ENCODE data around the gene UPF1.

UPF1 gene

DNA sequence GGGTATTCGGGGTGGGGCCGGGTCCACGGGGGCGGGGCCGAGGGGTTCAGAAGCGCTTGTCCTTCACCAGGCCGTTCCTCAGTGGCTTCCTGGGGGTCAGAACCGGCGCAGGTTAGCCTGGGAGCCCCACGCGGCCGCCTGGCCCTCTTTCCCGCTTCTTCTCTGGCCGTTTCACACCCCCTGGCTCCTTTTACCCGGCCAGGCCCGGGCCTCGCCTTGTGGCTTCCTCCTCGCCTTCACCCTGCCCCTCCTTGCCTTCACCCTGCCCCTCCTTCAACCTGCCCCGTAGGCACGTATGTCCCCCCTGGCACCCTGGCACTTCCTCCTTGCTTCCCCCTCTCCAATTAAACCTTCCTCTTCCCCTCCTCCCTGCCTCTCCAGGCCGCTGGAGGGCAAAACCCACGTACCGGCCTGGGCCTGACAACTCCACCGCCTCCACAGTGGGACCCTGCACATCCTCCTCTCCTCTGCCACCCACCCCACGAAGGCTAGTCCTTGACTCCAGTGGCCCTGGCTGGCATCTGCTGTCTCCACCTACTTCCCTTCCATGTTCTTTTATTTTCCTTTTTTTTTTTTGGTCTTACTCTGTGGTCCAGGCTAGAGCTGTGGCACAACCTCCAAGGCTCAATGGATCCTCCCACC, 38.9 kb downstream of the UPF1 start:
- Histone ChIP-seq H3K9ac (ENCODE audit: low read length) (no peak overlapping the region), H3K4me3 (ENCODE audit: low read depth in 1 of 2, low read length in 2 of 2) (no peak overlapping the region), H3K9me3 (ENCODE audit: low read length) (no peaks in the 10 kb centered on the region), H3K36me3 (ENCODE audit: insufficient read depth, low read length) (peaks cover 23% of the 10 kb centered on the region), H3K27ac (ENCODE audit: low read depth, low read length) (no peak overlapping the region), H3K4me1 (ENCODE audit: insufficient read depth, low read length) (no peaks in the 10 kb centered on the region), H3K27me3 (ENCODE audit: control insufficient read depth in 1 of 2, insufficient read depth in 2 of 2, low read length in 2 of 2) (peaks cover 0 to 12% of the 10 kb centered on the region in 2 donors)

GRCh38 chr19:18871543-18871942, 39.8 kb downstream of the UPF1 start:
- Histone ChIP-seq H3K9me3 (ENCODE audit: low read length) (no peaks in the 10 kb centered on the region), H3K9ac (ENCODE audit: low read length) (no peak overlapping the region), H3K4me1 (ENCODE audit: insufficient read depth, low read length) (no peaks in the 10 kb centered on the region), H3K36me3 (ENCODE audit: insufficient read depth, low read length) (peaks cover 15% of the 10 kb centered on the region), H3K27me3 (ENCODE audit: control insufficient read depth in 1 of 2, insufficient read depth in 2 of 2, low read length in 2 of 2) (peaks cover 0 to 12% of the 10 kb centered on the region in 2 donors), H3K4me3 (ENCODE audit: low read depth in 1 of 2, low read length in 2 of 2) (no peak overlapping the region), H3K27ac (ENCODE audit: low read depth, low read length) (no peak overlapping the region)

- Histone ChIP-seq H3K27ac (ENCODE audit: low read depth, low read length) (no peak overlapping the region), H3K27me3 (ENCODE audit: control insufficient read depth in 1 of 2, insufficient read depth in 2 of 2, low read length in 2 of 2) (peaks cover 0 to 2% of the 10 kb centered on the region in 2 donors), H3K4me1 (ENCODE audit: insufficient read depth, low read length) (no peaks in the 10 kb centered on the region), H3K9me3 (ENCODE audit: low read length) (no peaks in the 10 kb centered on the region), H3K9ac (ENCODE audit: low read length) (no peak overlapping the region), H3K4me3 (ENCODE audit: low read depth in 1 of 2, low read length in 2 of 2) (no peak overlapping the region), H3K36me3 (ENCODE audit: insufficient read depth, low read length) (no peaks in the 10 kb centered on the region)
These were observed 44.0 kb downstream of the UPF1 start for GRCh38 chr19:18875726-18876125.

DNA sequence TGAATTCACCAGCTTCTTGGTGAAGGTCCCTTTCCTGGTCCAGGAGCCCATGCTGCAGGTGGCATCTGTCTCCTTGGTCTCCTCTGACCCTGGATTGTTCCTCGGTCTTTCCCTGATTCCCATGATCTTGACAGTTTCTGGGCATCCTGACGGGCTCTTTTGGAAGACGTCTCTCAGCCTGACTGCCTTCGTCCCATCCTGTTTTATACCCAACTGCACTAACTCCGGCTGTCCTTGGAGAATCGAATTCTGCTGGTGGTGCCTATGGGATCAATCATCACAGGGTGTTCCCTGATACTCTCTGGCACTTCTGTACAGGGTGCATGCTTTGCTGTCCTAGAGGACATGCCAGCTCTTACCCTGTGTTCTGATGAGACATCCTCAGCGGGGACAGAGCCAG, 45.1 kb downstream of the UPF1 start:
- H3K36me3 ChIP-seq (ENCODE audit: insufficient read depth, low read length): no peaks in the 10 kb centered on the region
- H3K9me3 ChIP-seq (ENCODE audit: low read length): no peaks in the 10 kb centered on the region
- no peak overlapping the region for H3K4me3 ChIP-seq (ENCODE audit: low read depth in 1 of 2, low read length in 2 of 2)
- no peaks in the 10 kb centered on the region for H3K27me3 ChIP-seq (ENCODE audit: control insufficient read depth in 1 of 2, insufficient read depth in 2 of 2, low read length in 2 of 2)
- H3K4me1 ChIP-seq (ENCODE audit: insufficient read depth, low read length): no peaks in the 10 kb centered on the region
- H3K9ac ChIP-seq (ENCODE audit: low read length): no peak overlapping the region
- H3K27ac ChIP-seq (ENCODE audit: low read depth, low read length): no peak overlapping the region

DNA sequence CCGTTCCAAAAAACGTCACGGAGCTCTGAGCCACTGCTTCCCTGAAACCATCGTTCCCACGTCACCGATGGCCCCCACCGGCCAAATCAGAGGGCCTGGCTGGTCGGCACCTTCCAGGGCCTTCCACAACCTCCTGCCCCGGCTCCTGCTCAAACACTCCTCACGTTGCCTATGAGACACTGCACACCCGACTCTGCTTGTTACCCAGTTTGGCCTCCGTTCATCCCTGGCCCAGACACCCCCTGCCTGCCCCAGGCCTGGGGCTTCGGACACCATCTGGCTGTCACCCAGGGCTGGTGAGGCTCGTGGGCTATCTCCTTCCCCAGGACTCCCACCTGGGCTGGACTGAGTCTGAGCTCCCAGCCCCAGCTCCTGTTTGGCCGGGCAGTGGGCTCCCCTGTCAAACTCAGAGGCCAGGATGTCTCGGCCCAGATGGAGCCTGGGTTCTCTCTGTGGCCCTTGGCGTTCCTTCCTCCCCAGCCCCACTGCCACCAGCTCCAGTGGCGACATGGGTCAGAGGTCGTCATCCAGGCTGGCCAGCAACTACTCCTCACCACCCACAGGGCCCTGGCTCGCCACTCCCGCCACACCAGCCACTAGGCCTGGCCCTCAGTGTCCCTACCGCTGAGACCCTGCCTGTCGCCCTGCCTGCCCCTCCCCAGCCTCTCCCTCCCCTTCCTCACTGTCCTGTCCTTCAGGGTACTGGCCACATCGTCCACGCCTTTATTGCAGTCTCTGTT, 46.5 kb downstream of the UPF1 start:
- Histone ChIP-seq H3K4me3 (ENCODE audit: low read depth in 1 of 2, low read length in 2 of 2) (no peak overlapping the region), H3K4me1 (ENCODE audit: insufficient read depth, low read length) (no peaks in the 10 kb centered on the region), H3K9me3 (ENCODE audit: low read length) (no peaks in the 10 kb centered on the region), H3K27me3 (ENCODE audit: control insufficient read depth in 1 of 2, insufficient read depth in 2 of 2, low read length in 2 of 2) (no peaks in the 10 kb centered on the region), H3K36me3 (ENCODE audit: insufficient read depth, low read length) (no peaks in the 10 kb centered on the region), H3K27ac (ENCODE audit: low read depth, low read length) (no peak overlapping the region), H3K9ac (ENCODE audit: low read length) (no peak overlapping the region)

DNA sequence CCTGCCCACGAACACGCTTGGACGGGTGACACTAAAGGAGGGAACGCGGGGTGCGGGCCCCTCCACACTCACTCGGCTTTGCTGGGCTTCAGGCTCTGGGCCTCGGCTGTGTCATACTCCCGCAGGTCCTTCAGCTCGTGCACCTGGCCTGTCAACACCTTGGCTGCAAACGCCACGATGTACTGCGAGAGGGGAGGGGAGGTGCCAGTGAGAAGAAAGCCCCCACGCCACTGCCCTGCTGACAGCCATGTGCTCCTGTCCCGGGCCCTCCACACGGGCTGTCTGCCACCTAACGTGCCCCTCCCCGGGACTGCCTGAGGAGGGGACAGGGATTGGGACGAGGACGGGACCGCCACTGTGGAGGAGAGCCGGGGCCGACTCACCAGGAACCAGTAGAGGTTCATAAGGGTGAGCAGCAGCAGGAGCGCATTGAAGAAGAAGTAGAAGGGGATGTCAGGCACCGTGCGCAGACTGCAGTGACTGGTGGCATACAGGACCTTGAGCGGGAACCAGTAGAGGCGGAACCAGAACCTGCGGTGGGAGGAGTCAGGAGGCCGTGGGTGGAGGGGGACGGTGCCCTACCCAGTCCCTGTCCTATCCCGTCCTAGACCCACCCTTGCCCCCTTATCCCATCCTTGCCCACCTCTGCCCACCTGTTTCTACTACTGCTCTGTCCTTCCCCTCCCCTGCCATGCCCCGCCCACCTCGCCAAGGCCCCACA, 47.3 kb downstream of the UPF1 start:
- Histone ChIP-seq H3K27ac (ENCODE audit: low read depth, low read length) (no peak overlapping the region), H3K4me1 (ENCODE audit: insufficient read depth, low read length) (no peaks in the 10 kb centered on the region), H3K27me3 (ENCODE audit: control insufficient read depth in 1 of 2, insufficient read depth in 2 of 2, low read length in 2 of 2) (no peaks in the 10 kb centered on the region), H3K9ac (ENCODE audit: low read length) (no peak overlapping the region), H3K36me3 (ENCODE audit: insufficient read depth, low read length) (no peaks in the 10 kb centered on the region), H3K9me3 (ENCODE audit: low read length) (no peaks in the 10 kb centered on the region), H3K4me3 (ENCODE audit: low read depth in 1 of 2, low read length in 2 of 2) (no peak overlapping the region)

DNA sequence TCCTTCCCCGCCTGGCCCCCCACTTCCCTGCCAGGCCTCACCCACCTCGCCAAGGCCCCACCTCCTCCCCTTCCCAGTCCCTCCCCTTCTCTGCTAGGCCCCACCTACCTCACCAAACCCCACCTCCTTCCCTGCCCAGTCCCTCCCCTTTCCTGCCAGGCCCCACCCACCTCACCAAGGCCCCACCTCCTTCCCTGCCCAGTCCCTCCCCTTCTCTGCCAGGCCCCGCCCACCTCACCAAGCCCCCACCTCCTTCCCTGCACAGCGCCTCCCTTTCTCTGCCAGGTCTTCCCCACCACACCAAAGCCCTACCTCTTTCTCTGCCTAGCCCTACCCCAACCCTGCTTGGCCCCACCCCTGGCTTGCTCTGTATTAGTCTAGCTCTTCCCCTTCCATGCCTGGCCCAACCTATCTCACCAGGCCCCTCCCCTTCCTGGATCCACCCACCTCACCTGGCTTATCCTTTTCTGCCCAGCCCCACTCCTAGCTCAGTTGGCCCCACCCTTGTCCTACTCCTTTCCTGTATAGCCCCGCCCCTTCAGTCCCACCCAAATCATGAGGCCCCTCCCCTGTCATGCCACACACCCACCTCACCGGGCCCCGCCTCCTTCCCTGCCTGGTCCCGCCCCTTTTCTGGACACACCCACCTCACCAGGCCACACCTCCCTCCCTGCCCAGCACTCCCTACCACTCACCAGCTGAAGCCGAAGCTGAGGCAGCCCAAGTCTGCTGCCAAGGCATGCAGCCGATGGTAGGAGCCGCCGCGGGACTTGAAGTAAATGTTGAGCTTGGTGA, 48.0 kb downstream of the UPF1 start:
- no peak overlapping the region for H3K27ac ChIP-seq (ENCODE audit: low read depth, low read length)
- no peak overlapping the region for H3K4me3 ChIP-seq (ENCODE audit: low read depth in 1 of 2, low read length in 2 of 2)
- H3K9me3 ChIP-seq (ENCODE audit: low read length): no peaks in the 10 kb centered on the region
- H3K4me1 ChIP-seq (ENCODE audit: insufficient read depth, low read length): no peaks in the 10 kb centered on the region
- no peak overlapping the region for H3K9ac ChIP-seq (ENCODE audit: low read length)
- H3K36me3 ChIP-seq (ENCODE audit: insufficient read depth, low read length): no peaks in the 10 kb centered on the region
- no peaks in the 10 kb centered on the region for H3K27me3 ChIP-seq (ENCODE audit: control insufficient read depth in 1 of 2, insufficient read depth in 2 of 2, low read length in 2 of 2)

DNA sequence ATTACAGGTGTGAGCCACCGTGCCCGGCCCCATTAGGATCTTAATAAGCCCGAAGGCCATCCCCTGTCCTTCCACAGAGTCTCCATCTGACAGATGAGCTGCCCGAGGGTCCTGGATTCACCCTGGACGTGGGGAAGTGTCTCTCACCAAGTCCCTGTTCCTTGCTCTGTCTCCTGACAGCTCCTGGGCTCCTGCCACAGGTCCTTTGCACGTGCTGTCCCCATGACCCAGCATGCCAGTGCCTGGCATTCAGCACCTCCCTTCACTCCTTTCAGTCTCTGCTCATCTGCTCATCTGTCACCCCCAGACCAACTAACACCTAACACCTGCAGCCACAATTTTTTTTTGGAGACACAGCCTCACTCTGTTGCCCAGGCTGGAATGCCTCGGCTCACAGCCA, 49.7 kb downstream of the UPF1 start:
- no peaks in the 10 kb centered on the region for H3K27me3 ChIP-seq (ENCODE audit: control insufficient read depth in 1 of 2, insufficient read depth in 2 of 2, low read length in 2 of 2)
- no peak overlapping the region for H3K4me3 ChIP-seq (ENCODE audit: low read depth in 1 of 2, low read length in 2 of 2)
- no peaks in the 10 kb centered on the region for H3K4me1 ChIP-seq (ENCODE audit: insufficient read depth, low read length)
- no peak overlapping the region for H3K9ac ChIP-seq (ENCODE audit: low read length)
- no peak overlapping the region for H3K27ac ChIP-seq (ENCODE audit: low read depth, low read length)
- no peaks in the 10 kb centered on the region for H3K9me3 ChIP-seq (ENCODE audit: low read length)
- H3K36me3 ChIP-seq (ENCODE audit: insufficient read depth, low read length): no peaks in the 10 kb centered on the region

GRCh38 chr19:18883526-18884304, 52.0 kb downstream of the UPF1 start:
- Histone ChIP-seq H3K9ac (ENCODE audit: low read length) (no peak overlapping the region), H3K27ac (ENCODE audit: low read depth, low read length) (no peak overlapping the region), H3K4me1 (ENCODE audit: insufficient read depth, low read length) (no peaks in the 10 kb centered on the region), H3K36me3 (ENCODE audit: insufficient read depth, low read length) (no peaks in the 10 kb centered on the region), H3K4me3 (ENCODE audit: low read depth in 1 of 2, low read length in 2 of 2) (no peak overlapping the region), H3K9me3 (ENCODE audit: low read length) (no peaks in the 10 kb centered on the region), H3K27me3 (ENCODE audit: control insufficient read depth in 1 of 2, insufficient read depth in 2 of 2, low read length in 2 of 2) (no peaks in the 10 kb centered on the region)

DNA sequence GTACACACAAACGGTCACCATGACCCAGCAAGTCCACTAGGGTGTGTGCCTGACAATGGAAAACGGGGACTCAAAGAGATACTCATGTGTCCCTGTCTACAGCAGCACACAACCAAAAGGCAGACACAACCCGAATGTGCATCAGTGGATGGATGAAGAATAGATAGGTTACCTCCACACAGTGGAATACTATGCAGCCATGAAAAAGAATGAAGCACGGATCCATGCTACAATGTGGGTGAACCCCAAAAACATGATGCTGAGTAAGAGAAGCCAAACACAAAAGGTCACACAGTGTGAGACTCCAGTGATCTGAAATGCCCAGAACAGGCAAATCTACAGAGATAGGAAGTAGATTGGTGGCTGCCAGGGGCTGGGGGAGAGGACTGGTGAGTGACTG, 55.2 kb downstream of the UPF1 start:
- Histone ChIP-seq H3K27me3 (ENCODE audit: control insufficient read depth in 1 of 2, insufficient read depth in 2 of 2, low read length in 2 of 2) (no peaks in the 10 kb centered on the region), H3K36me3 (ENCODE audit: insufficient read depth, low read length) (no peaks in the 10 kb centered on the region), H3K9ac (ENCODE audit: low read length) (no peak overlapping the region), H3K4me1 (ENCODE audit: insufficient read depth, low read length) (no peaks in the 10 kb centered on the region), H3K27ac (ENCODE audit: low read depth, low read length) (no peak overlapping the region), H3K9me3 (ENCODE audit: low read length) (no peaks in the 10 kb centered on the region), H3K4me3 (ENCODE audit: low read depth in 1 of 2, low read length in 2 of 2) (no peak overlapping the region)

All from muscle layer of colon (tissue), 2 donors.